Aorta (tissue), 5 donors: ENCODE measurements around the gene PRICKLE2. TPM values are rescaled to one million over a fixed set of nuclear protein-coding genes. Genes with fewer than 3 reads are reported as not detected.

Experiments
- ATAC-seq: fragments of 200-7000 bp; cut with Tn5 transposase; one replicate; pipeline ENCODE4 v1.9.1; 2022; ENCODE audit warnings: moderate library complexity; ENCODE audit not compliant: low FRiP score
- DNase-seq, 2 donors: peaks; one replicate each; pipeline ENCODE4 v3.0.0-alpha.2; 2020
- H3K27ac ChIP-seq, 2 donors: one replicate each; pipeline ENCODE4 v1.5.1; 2013; ENCODE audit warnings: low read length in 2 of 2, mild to moderate bottlenecking in 2 of 2, moderate library complexity in 2 of 2, control low read depth in 1 of 2, inconsistent platforms in 1 of 2, low read depth in 1 of 2
- H3K27me3 ChIP-seq, 2 donors: one replicate each; pipeline ENCODE4 v1.6.1; 2013; ENCODE audit warnings: control low read depth in 1 of 2, low read length in 1 of 2, mild to moderate bottlenecking in 1 of 2, moderate library complexity in 1 of 2; ENCODE audit not compliant: insufficient read depth in 2 of 2, control insufficient read depth in 1 of 2
- H3K36me3 ChIP-seq, 2 donors: one replicate each; pipeline ENCODE4 v1.6.1; 2013; ENCODE audit warnings: control low read depth in 1 of 2, low read length in 1 of 2, mild to moderate bottlenecking in 1 of 2; ENCODE audit not compliant: insufficient read depth in 2 of 2, control insufficient read depth in 1 of 2
- H3K4me1 ChIP-seq, 2 donors: one replicate each; pipeline ENCODE4 v1.6.1; 2013; ENCODE audit warnings: low read length in 2 of 2, control low read depth in 1 of 2, mild to moderate bottlenecking in 1 of 2, moderate library complexity in 1 of 2; ENCODE audit not compliant: insufficient read depth in 2 of 2, control insufficient read depth in 1 of 2
- H3K4me3 ChIP-seq, 2 donors: one replicate each; pipeline ENCODE4 v1.5.1; 2013; ENCODE audit warnings: low read length in 2 of 2, control low read depth in 1 of 2, mild to moderate bottlenecking in 1 of 2
- H3K9me3 ChIP-seq: one replicate; pipeline ENCODE4 v1.6.1; 2013; ENCODE audit warnings: mild to moderate bottlenecking, low read length; ENCODE audit not compliant: control insufficient read depth
- WGBS, 2 donors: extraction: QIAGEN DNeasy Blood & Tissue Kit; methylation state at CpG; one replicate each; pipeline ENCODE4 v1.1.7; 2013; 5-methylcytosine and 5-hydroxymethylcytosine counted together
- intact Hi-C, 2 donors: fragments of 100-400 bp; cut with DNase I; formaldehyde crosslinking; loops; one replicate each; pipeline versions ENCODE4 v1.14.2 to v1.15.0; 2022
- polyA plus RNA-seq, 2 donors: library from polyadenylated mRNA; stranded (reverse); fragments of 200-250 nt; gene quantifications; one replicate each; pipeline ENCODE4 v1.2.3, GENCODE V29; 2013
- total RNA-seq, 2 donors: library from RNA; stranded (reverse); fragmentation: NEBNext Ultra II Directional; extraction: Animal tissue kit (Norgen Biotek cat#: 25700); gene quantifications; one replicate each; pipeline ENCODE4 v1.2.1, GENCODE V29; 2021
- donor health status: healthy with polysubstance abuse.
- donor health status: Bipolar disorder and iron deficiency.
- donor health status: DM: no; HTN: no; CAD: no.
- donor health status: DM: no; HTN: no; CAD: no.
- donor health status: DM: yes; HTN: yes; CAD: no.

The PRICKLE2 gene
- total and polyA plus RNA-seq, 4 donors: 2.1 to 42.1 (median 13.9) TPM

- Histone ChIP-seq H3K4me1 (peaks cover 0 to 3% of the 10 kb centered on the region in 2 donors), H3K4me3 (no peak overlapping the region), H3K27ac (no peak overlapping the region), H3K36me3 (no peaks in the 10 kb centered on the region), H3K9me3 (no peaks in the 10 kb centered on the region), H3K27me3 (no peaks in the 10 kb centered on the region)
- DNase-seq: no peak
- WGBS, 2 donors: 87% methylated on average over 5 of the region's 5 CpGs
- ATAC-seq: no peak
- intact Hi-C loops: no loop called here
Observed at GRCh38 chr3:64063207-64063982, 161.9 kb downstream of the PRICKLE2 start.

DNA sequence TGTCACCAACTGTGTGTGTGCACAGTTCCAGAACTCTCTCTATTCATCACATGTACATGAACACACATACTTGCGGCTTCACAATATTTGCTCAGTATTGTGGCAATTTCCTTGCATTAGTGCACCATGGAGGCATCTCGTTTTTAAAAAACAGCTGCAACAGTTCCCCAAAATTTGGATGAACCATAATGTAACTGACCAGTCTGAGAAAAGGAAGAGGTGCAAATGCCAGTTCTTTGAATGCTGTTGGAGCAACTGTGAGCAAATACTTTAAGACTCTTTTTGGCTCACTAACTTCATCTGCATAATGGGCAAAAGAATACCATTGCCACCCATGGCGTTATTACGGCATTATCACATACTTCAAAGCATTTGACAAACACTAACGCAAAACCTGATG is 163.6 kb downstream of the PRICKLE2 start:
- WGBS, 2 donors: 85 to 87% methylated on average over 5 of the region's 5 CpGs
- intact Hi-C loops: no loop called here
- Histone ChIP-seq H3K4me3 (no peak overlapping the region), H3K27me3 (no peaks in the 10 kb centered on the region), H3K9me3 (peaks cover 3% of the 10 kb centered on the region), H3K4me1 (peaks cover 0 to 3% of the 10 kb centered on the region in 2 donors), H3K36me3 (no peaks in the 10 kb centered on the region), H3K27ac (no peak overlapping the region)
- DNase-seq (no peak), ATAC-seq (no peak)

GRCh38 chr3:64059484-64060175 is 165.6 kb downstream of the PRICKLE2 start:
- Histone ChIP-seq H3K4me3 (no peak overlapping the region), H3K27me3 (no peaks in the 10 kb centered on the region), H3K36me3 (no peaks in the 10 kb centered on the region), H3K4me1 (peaks cover 0 to 3% of the 10 kb centered on the region in 2 donors), H3K27ac (no peak overlapping the region), H3K9me3 (peaks cover 3% of the 10 kb centered on the region)
- intact Hi-C loops: no loop called here
- ATAC-seq: no peak
- DNase-seq: no peak
- 77 to 85% methylated on average over 3 of the region's 3 CpGs for WGBS, 2 donors

DNA sequence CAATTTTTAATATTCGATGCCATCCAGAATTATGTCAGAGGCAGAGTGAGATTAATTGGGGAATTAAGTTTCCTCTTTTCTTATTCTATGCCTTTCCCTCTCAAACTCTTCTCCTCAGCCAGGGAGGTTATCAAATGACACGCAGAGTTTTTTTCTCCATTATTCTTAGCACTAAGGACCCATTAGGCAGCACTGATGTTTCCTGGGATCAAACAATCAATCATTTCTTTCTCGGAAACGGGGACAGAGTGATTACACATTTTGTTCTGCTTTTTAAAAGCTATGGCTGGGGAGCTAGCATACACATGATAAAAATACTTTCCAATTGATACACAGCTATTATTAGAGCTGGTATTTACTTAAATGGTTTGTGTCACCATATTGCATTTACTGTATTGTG is 166.7 kb downstream of the PRICKLE2 start:
- DNase-seq: no peak
- intact Hi-C loops: no loop called here

GRCh38 chr3:64057231-64057630 is 168.0 kb downstream of the PRICKLE2 start:
- ATAC-seq (no peak), DNase-seq (no peak)
- no peaks in the 10 kb centered on the region for H3K27me3 ChIP-seq
- intact Hi-C loops: no loop called here
- peaks cover 3% of the 10 kb centered on the region for H3K9me3 ChIP-seq
- no peak overlapping the region for H3K27ac ChIP-seq
- H3K4me3 ChIP-seq: no peak overlapping the region
- no peaks in the 10 kb centered on the region for H3K36me3 ChIP-seq
- peaks cover 0 to 3% of the 10 kb centered on the region in 2 donors for H3K4me1 ChIP-seq
- WGBS, 2 donors: 98% methylated on average over 4 of the region's 4 CpGs

More for the DNA sequence above, 166.7 kb downstream of the PRICKLE2 start:
- peaks cover 3% of the 10 kb centered on the region for H3K9me3 ChIP-seq
- WGBS, 2 donors: 3 to 11% methylated on average over 4 of the region's 4 CpGs
- no peak overlapping the region for H3K4me3 ChIP-seq
- no peak overlapping the region for H3K27ac ChIP-seq
- H3K4me1 ChIP-seq: peaks cover 0 to 3% of the 10 kb centered on the region in 2 donors
- ATAC-seq: no peak
- H3K36me3 ChIP-seq: no peaks in the 10 kb centered on the region
- H3K27me3 ChIP-seq: no peaks in the 10 kb centered on the region

GRCh38 chr3:64056606-64057180 is 168.6 kb downstream of the PRICKLE2 start:
- H3K9me3 ChIP-seq: peaks cover 3% of the 10 kb centered on the region
- DNase-seq (no peak), ATAC-seq (no peak)
- 81 to 83% methylated on average over 3 of the region's 3 CpGs for WGBS, 2 donors
- H3K36me3 ChIP-seq: no peaks in the 10 kb centered on the region
- peaks cover 0 to 3% of the 10 kb centered on the region in 2 donors for H3K4me1 ChIP-seq
- no peak overlapping the region for H3K4me3 ChIP-seq
- intact Hi-C loops: no loop called here
- no peaks in the 10 kb centered on the region for H3K27me3 ChIP-seq
- H3K27ac ChIP-seq: no peak overlapping the region

- intact Hi-C loops: no loop called here
- DNase-seq (no peak), ATAC-seq (no peak)
- Histone ChIP-seq H3K36me3 (no peaks in the 10 kb centered on the region), H3K4me1 (peaks cover 0 to 3% of the 10 kb centered on the region in 2 donors), H3K27me3 (no peaks in the 10 kb centered on the region), H3K27ac (no peak overlapping the region), H3K9me3 (peaks cover 3% of the 10 kb centered on the region), H3K4me3 (no peak overlapping the region)
- 96 to 99% methylated on average over 2 of the region's 2 CpGs for WGBS, 2 donors
Observed at GRCh38 chr3:64055076-64055475, 170.2 kb downstream of the PRICKLE2 start.

DNA sequence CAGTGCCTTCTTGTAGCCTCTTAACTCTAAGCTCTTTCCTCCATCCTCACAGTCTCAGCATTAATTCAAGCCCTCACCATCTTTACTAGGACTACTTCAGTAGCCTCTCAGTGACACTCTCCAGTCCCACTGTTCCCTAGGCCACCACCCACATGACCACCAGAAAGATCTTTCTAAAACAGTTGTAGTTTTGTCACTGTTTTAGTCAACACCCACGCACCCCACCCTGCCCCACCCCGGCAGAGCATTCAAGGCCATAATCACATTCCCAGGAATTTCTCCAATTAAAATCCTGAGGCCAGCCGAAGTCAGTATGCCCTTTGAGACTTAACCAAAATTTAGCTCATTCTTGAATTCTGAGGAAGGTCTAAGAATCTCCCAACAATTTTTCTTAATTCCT is 170.8 kb downstream of the PRICKLE2 start:
- H3K9me3 ChIP-seq: peaks cover 3% of the 10 kb centered on the region
- H3K27me3 ChIP-seq: no peaks in the 10 kb centered on the region
- no peak overlapping the region for H3K4me3 ChIP-seq
- no peaks in the 10 kb centered on the region for H3K36me3 ChIP-seq
- peaks cover 0 to 3% of the 10 kb centered on the region in 2 donors for H3K4me1 ChIP-seq
- 89 to 90% methylated on average over 3 of the region's 3 CpGs for WGBS, 2 donors
- no peak for ATAC-seq
- intact Hi-C loops: no loop called here
- no peak overlapping the region for H3K27ac ChIP-seq
- DNase-seq: no peak
